T1000 (cell line): Measurements from ENCODE around the gene ERCC2.

Experiments
- DNase-seq: peaks from one replicate; lab custom pipeline; 2025; ENCODE audit warnings: mixed read lengths; lab: John Stamatoyannopoulos, UW

The ERCC2 gene

GRCh38 chr19:45401815-45402214, 31.4 kb upstream of the ERCC2 start:
- no peak for DNase-seq

DNA sequence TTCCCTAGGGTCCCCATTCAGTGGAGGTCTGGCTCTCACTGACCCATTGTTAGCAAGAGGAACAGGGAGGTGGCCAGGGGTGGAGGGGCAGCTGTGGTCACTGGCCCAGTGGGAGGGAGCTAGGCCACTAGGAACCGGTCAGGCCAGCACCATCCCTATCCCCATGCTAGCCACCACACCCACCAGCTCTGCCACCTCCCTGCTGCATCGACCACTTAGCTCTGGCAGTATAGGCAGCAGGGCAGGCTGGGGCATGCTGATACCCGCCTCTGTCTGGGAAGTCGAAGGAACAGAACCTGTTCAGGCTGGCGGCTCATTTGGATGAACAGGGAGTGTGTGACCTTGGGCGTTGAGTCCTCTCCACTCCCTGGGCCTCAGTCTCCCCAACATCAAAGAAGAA, 29.8 kb upstream of the ERCC2 start:
- no peak for DNase-seq

DNA sequence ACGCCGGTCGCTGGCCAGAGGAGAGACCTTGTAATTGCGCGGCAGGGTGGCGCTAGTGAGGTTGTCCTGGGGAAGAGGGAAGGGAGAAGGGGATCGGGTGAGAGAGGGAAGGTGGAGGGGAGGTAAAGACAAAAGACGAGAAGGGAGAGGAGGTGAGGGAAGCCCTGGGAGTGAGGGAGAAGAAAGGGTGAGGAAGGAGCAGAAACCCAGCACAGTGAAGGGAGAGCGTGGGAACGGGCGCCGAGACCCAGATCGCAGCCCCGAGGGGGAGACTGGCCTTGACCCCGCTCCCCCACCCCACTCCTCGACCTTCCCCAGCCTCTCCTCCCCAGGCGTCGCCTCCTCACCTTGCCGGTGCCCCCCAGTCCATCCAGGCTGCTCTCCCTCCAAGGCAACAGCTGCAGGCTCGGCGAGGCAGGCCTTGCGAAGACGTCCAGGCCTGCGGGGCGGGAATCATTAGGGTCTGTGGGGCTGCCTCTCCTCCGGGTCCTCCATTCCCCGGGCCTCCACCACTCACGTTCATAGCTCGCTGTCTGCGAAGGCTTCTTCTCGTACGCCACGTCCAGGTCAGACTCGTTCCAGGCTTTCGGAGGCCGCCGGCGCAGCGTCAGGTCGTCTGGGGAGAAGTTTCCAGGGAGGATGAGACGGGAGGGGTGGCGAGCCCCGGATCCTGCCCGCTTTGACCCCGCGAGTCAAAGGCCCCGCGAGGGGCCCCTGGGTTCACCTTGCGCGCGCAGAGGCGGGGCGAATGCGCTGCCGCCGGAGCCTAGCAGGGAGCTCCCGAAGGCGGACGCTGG, 25.6 kb upstream of the ERCC2 start:
- no peak for DNase-seq

GRCh38 chr19:45391871-45392665, 21.7 kb upstream of the ERCC2 start:
- DNase-seq = no peak

- DNase-seq = no peak
Measured at GRCh38 chr19:45391346-45391745, 21.0 kb upstream of the ERCC2 start.

DNA sequence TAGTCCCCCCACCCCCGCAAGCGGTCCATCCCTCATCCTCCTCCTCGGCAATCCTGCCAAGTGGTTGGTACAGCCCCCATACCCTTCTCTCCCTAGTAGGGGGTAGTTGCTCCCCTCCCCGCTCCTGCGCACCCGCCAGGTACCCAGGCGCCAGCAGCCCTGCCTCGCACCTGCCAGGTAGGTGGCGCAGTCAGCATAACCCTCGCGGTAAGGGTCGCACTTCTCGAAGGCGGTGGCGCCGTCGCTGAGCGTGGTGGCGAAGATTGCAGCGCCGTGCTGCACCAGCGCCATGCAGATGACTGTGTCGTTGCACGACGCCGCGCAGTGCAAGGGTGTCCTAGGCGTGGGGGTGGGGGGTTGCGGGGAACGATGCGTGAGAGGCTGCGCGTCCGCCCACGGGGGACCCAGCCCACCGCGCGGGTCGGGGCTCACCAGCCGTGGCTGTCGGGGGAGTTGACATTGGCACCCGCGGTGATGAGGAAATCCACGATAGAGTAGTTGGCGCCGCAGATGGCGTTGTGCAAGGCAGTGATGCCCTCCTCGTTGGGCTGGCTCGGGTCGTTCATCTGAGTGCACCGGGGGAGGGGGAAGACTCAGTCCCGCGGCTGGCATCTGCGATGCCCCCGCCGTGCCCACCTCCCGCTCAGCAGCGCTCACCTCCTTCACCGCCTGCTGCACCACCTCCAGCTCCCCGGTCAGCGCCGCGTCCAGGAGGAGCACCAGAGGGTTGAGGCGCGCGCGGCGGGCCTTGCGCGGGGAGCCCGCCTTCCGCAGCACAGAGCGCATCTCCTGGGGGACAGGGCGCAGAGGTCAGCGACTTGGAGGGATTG, 15.2 kb upstream of the ERCC2 start:
- DNase-seq = no peak

DNA sequence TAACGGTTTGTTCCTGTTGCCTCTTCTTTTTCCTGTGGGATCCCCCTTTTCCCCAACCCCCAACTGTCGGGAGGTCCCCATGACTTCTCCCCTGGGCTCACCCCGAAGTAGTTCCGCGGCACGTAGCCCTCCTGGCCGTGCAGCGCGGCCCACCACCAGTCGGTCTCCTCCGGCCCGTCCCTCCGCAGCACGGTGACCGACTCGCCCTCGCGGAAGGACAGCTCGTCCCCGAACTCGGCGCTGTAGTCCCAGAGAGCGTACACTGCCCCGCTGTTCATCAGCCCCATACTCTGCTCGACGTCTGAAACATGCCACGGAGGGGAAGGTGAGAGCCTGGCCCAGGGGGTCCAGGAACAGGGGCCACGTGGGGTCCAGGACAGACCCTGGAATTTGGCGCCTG, 12.1 kb upstream of the ERCC2 start:
- no peak for DNase-seq

GRCh38 chr19:45380107-45380506, 9.7 kb upstream of the ERCC2 start:
- no peak for DNase-seq

- DNase-seq = peak; percentile 75
Measured at GRCh38 chr19:45376045-45376724, 5.8 kb upstream of the ERCC2 start.

DNA sequence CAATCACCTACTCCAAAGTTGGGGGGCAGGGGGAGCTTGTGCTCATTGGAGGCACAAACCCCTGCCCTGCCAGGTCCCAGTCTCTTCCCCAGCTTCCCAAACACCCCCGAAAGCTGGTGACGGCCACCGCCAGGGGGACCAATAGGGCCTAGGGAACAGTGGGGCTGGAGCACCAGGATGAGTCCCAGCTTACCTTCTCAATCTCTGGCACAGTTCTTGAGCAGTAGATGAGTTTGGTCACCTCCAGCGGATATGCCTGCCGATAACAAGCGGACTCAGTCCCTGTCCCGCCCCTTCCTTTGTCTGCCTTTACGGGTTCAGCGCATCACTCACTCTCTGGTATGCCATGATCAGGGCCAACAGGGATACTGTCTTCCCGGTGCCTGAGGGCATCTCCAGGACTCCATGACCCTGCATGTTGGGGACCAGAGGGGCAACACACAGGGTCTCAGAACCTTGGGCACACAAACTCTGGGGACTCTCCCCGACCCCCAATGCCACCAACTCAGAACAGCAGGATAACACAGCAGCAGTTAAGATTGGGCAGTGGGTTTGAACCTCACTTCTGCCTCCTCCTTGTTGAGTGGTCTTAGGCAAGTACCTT, 1.5 kb downstream of the ERCC2 start:
- DNase-seq = no peak

- DNase-seq = no peak
Measured at GRCh38 chr19:45368127-45368526, 2.2 kb downstream of the ERCC2 start.

GRCh38 chr19:45364696-45365095, 5.7 kb downstream of the ERCC2 start:
- DNase-seq = no peak

- DNase-seq = no peak
Measured at GRCh38 chr19:45363861-45364459, 6.4 kb downstream of the ERCC2 start.

DNA sequence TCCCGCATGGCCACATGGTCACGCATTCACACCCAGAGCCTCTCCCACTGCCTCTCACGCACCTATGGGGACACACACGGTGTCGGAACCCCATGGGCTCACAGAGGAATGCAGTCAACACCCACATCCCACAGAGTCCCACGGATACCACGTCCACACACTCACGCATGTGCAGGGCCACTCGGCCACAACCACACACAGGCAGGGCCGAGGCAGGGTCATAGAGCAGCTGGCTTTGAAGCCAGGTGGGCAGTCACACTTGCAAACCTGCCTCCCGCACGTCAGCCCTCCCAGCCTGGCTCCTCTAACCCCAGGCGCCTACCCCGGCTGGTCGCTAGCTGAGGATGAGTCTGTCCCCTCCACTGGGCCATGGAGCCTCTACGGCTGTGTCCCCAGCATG, 8.1 kb downstream of the ERCC2 start:
- no peak for DNase-seq

- DNase-seq = no peak
Measured at GRCh38 chr19:45361608-45362007, 8.8 kb downstream of the ERCC2 start.

- no peak for DNase-seq
Measured at GRCh38 chr19:45358213-45358792, 12.1 kb downstream of the ERCC2 start.

DNA sequence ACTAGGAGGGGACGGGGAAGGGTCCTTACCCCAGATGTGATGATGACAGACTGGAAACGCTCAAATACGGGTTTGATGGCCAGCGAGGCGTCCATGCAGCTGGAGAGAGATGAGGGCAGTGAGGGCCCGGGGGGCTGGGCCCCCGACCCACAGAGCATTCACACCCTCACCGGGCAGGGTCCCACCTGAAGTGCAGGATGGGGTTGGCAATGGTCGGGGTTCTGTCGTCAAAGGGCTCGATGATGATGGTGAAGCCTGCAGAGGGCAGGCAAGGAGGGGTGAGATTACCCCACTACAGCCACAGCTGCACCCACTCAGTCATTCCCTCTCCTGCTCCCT, 13.0 kb downstream of the ERCC2 start:
- DNase-seq = no peak

DNA sequence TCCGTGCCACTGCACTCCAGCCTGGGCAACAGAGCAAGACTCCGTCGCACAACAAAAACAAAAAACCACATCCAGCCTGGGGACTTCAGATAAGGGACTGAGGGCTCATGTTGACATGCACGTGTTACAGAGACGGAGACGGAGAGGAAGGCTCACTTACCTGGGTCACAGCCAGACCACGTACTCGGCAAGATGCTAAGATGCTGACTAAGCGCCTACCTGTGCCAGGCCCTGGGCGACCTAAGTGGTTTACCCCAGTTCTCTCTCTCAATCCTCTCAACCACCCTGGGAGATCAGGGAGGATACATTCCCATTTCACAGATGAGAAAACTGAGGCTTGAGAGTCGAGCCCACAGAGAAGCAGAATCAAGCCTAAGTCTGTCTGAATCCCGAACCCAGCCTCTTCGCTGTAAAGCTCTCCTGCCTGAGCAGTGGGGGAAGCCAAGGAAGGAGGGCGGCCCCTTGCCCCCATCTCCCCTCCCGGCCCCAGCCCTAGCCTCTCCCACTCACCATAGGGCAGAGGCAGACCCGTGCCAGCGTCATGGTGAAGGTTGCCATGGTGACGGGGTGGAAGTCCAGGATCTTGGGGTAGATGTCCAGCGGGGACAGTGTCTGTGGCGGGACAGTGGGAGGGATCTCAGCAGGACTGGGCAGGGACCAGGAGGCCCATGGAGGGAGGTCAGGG, 13.5 kb downstream of the ERCC2 start:
- no peak for DNase-seq

DNA sequence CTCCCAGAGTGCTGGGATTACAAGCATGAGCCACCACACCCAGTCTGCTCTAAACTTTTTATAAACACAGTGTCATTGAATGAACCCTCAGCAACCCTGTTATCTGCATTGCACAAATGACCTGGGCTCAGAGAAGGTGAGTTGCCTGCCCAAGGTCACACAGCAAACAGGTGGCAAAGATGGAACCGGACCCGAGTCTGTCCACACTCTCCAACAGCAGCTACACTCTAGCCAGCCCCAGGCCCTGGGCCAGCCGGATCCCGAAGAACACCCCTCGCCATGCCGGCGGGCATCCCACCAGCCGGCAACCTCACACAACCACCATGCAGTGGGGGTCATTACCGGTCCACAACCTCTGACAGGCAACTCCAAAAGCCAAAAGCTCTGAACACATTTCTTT, 14.5 kb downstream of the ERCC2 start:
- DNase-seq = no peak

DNA sequence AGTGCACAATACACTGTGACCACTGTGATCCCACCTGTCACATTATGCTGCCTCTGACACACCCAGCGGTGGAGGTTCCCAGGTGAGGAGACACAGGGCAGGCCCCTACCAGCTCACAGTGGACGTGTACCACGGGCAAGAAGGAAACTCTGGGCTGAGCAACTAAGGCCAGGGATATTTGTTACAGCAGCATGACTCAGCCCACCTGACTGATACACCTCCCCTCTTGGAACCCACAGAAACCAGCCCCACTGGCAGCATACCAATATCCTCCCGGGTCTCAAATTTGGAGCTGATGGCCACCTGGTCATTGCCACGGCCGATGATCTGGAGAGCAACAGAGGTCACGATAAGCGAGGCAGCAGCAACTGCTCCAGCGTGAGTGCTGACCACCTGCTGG, 15.0 kb downstream of the ERCC2 start:
- DNase-seq = no peak
